ENCODE measurements around the gene ITIH1. TPM values are rescaled to one million over a fixed set of nuclear protein-coding genes. Genes with fewer than 3 reads are reported as not detected.

Gene ITIH1
- total RNA-seq, 4 donors from 2014 or later = not detected

- Histone ChIP-seq H3K27me3 (no peaks in the 10 kb centered on the region), H3K4me1 (no peaks in the 10 kb centered on the region), H3K27ac (no peak overlapping the region), H3K4me3 (no peak overlapping the region), H3K36me3 (no peaks in the 10 kb centered on the region), H3K9me3 (no peaks in the 10 kb centered on the region)
- TF ChIP-seq POLR2AphosphoS5 (IDR thresholded peaks at IDR 0.05) (no peak), CTCF (IDR thresholded peaks at IDR 0.05) (no peak), EP300 (IDR thresholded peaks at IDR 0.05; ENCODE audit: low read depth) (no peak)
- intact Hi-C loops (cut with DNase I; ENCODE audit: low total_unique reads) = no loop called here
- 77 to 83% methylated on average over 4 to 11 of the region's 11 CpGs for WGBS, 2 donors (ENCODE audit: low coverage in 1 of 2)
- in situ Hi-C loops (cut with MboI; ENCODE audit: low pct_ligation_motif_present in 1 of 4, low pct_unique_long_range_greater_than_20kb in 1 of 4, low sequenced_read_pairs in 3 of 4) = no loop called here
- no peak for DNase-seq
Measured at GRCh38 chr3:52787246-52787645, 9.8 kb downstream of the ITIH1 start.

GRCh38 chr3:52787672-52788625 lies 10.6 kb downstream of the ITIH1 start:
- WGBS, 2 donors (ENCODE audit: low coverage in 1 of 2) = 63 to 79% methylated on average over 4 to 17 of the region's 17 CpGs
- Histone ChIP-seq H3K36me3 (no peaks in the 10 kb centered on the region), H3K4me1 (no peaks in the 10 kb centered on the region), H3K4me3 (no peak overlapping the region), H3K27ac (no peak overlapping the region), H3K9me3 (no peaks in the 10 kb centered on the region), H3K27me3 (no peaks in the 10 kb centered on the region)
- no peak for TF ChIP-seq POLR2AphosphoS5 (IDR thresholded peaks at IDR 0.05)
- TF ChIP-seq EP300 (IDR thresholded peaks at IDR 0.05; ENCODE audit: low read depth) = no peak
- TF ChIP-seq CTCF (IDR thresholded peaks at IDR 0.05) = no peak
- intact Hi-C loops (cut with DNase I; ENCODE audit: low total_unique reads) (no loop called here), in situ Hi-C loops (cut with MboI; ENCODE audit: low pct_ligation_motif_present in 1 of 4, low pct_unique_long_range_greater_than_20kb in 1 of 4, low sequenced_read_pairs in 3 of 4) (no loop called here)
- DNase-seq = no peak

GRCh38 chr3:52788890-52789745 lies 11.7 kb downstream of the ITIH1 start:
- in situ Hi-C loops (cut with MboI; ENCODE audit: low pct_ligation_motif_present in 1 of 4, low pct_unique_long_range_greater_than_20kb in 1 of 4, low sequenced_read_pairs in 3 of 4) = no loop called here
- no peak for DNase-seq
- Histone ChIP-seq H3K4me3 (no peak overlapping the region), H3K9me3 (no peaks in the 10 kb centered on the region), H3K27ac (no peak overlapping the region), H3K27me3 (no peaks in the 10 kb centered on the region), H3K4me1 (no peaks in the 10 kb centered on the region), H3K36me3 (no peaks in the 10 kb centered on the region)
- intact Hi-C loops (cut with DNase I; ENCODE audit: low total_unique reads) = no loop called here
- whole genome bisulfite sequencing, 2 donors (ENCODE audit: low coverage in 1 of 2) = 75 to 89% methylated on average over 2 to 16 of the region's 16 CpGs
- no peak for TF ChIP-seq CTCF (IDR thresholded peaks at IDR 0.05)
- no peak for TF ChIP-seq POLR2A (IDR thresholded peaks at IDR 0.05)
- TF ChIP-seq EP300 (IDR thresholded peaks at IDR 0.05; ENCODE audit: low read depth) = no peak
- no peak for TF ChIP-seq POLR2AphosphoS5 (IDR thresholded peaks at IDR 0.05)

- intact Hi-C loops (cut with DNase I; ENCODE audit: low total_unique reads) (no loop called here), in situ Hi-C loops (cut with MboI; ENCODE audit: low pct_ligation_motif_present in 1 of 4, low pct_unique_long_range_greater_than_20kb in 1 of 4, low sequenced_read_pairs in 3 of 4) (no loop called here)
- 88% methylated on average over 6 of the region's 6 CpGs; no CpG with 5 or more reads in 1 of the 2 donors for WGBS, 2 donors (ENCODE audit: low coverage in 1 of 2)
- Histone ChIP-seq H3K4me3 (no peak overlapping the region), H3K36me3 (no peaks in the 10 kb centered on the region), H3K4me1 (no peaks in the 10 kb centered on the region), H3K27ac (no peak overlapping the region), H3K9me3 (no peaks in the 10 kb centered on the region), H3K27me3 (no peaks in the 10 kb centered on the region)
- no peak for DNase-seq
- no peak for TF ChIP-seq CTCF (IDR thresholded peaks at IDR 0.05)
- TF ChIP-seq EP300 (IDR thresholded peaks at IDR 0.05; ENCODE audit: low read depth) = no peak
- TF ChIP-seq POLR2A (IDR thresholded peaks at IDR 0.05) = no peak
- no peak for TF ChIP-seq POLR2AphosphoS5 (IDR thresholded peaks at IDR 0.05)
Measured at GRCh38 chr3:52789746-52790040, 12.3 kb downstream of the ITIH1 start.

Measured in transverse colon (tissue), 4 donors.